SW 1271 (cell line): ENCODE measurements around the gene ZC3H8.

Experiments
- DNase-seq, 2 experiments: peaks; one replicate each; lab custom pipeline; 2025; lab: John Stamatoyannopoulos, UW

The ZC3H8 gene

DNA sequence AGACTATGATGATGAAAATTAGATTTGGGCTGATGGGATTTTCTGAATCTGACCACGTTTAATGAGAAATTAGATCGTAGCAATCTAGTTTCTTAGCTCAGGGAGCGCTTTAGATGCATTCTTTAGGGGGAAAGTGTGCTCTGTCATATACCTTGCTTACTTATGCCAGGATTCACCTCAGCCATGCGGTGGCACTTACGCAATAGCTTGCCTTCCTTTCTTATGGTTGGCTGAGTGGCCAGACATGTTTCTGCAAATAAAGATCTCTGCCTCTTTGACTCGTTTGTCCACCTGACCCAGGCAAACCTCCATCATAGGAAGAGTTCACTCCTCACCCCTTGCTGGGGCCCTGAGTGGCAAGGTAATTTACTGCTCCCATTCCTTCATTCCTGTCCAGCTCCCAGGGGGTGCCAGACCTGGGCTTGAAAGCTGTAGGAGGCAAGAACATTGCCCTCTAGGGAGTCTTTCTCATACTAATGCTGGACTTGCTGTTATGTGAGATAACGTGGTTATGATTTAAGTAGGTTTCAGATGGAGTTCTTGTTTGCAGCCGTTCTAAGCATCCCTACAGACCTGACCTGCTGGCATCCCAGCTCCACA, 59.6 kb downstream of the ZC3H8 start:
- no peak for DNase-seq

DNA sequence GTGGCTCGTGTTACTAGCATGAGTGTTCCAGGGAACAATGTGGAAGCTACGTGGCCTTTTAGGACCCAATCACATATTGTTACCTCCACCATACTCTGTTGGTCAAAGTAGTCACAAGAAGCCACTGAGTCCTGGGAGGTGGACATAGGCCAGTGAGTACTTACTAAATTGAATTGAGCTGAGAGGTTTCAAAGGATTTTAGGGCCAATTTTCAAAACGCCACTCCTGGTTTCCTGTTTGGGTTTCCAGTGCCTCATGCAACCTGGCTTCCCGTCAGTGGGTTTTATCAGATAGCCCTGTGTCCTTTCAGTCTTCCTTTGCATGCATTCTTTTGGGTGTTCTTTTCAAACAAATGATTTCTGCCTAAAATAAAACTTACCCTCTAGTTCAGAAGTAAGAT, 60.4 kb downstream of the ZC3H8 start:
- DNase-seq, result no peak

DNA sequence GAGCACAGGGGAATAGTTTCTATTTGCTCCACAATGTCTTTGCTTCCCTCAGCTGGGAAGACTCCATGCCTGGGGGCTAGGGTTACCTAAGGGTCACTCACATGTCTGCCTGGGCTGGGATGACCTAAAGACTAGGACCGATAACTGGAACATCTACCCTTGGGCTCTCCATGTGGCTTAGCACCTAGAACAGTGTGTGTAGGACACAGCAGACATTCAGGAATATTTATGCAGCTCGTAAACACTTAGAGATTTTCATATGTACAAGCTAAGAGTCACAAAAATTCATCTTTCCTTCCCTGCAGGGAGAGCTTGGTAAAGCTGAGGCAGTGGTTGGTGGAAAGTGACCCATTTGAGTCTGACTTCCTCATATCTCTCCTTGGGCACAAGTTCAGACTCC, 60.8 kb downstream of the ZC3H8 start:
- DNase-seq, result no peak

GRCh38 chr2:112189001-112189556, 65.8 kb downstream of the ZC3H8 start:
- DNase-seq, result no peak

DNA sequence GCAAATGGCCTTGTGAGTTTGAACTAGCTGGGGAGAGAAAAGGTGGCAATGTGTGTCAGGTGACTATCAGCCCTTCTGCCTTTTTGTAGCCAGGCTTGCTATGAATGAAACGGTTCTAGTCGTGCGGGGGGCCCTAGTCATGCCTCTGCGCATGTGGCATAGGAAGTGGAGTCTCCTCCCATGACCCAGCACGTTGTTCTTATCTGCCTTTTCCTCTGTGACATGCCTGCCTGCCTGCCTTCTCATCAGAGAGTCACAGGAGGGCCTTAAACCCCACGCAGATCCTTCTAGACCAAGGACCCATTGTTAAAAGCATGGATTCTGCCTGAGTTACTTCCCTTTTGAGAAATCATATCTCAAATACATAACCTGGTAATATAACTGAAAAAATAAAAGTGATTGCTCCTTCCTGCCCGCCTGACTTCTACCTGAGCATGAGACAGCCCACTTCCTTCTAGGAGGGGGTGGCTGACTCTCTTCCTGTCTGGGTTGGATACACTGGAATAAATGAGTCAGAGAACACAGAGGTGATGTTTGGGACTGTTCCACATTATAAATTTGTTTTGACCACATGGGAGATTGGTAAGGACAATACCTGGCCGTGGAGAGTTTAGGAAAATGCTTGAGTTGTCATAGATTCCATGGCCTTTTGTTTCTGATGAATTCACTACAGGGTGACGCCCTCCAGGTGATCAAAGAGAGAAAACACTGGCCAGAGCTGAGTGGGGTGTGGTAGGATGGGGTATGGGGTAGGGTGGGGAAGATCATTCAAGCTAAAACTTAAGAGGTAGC, 66.8 kb downstream of the ZC3H8 start:
- DNase-seq, result no peak

DNA sequence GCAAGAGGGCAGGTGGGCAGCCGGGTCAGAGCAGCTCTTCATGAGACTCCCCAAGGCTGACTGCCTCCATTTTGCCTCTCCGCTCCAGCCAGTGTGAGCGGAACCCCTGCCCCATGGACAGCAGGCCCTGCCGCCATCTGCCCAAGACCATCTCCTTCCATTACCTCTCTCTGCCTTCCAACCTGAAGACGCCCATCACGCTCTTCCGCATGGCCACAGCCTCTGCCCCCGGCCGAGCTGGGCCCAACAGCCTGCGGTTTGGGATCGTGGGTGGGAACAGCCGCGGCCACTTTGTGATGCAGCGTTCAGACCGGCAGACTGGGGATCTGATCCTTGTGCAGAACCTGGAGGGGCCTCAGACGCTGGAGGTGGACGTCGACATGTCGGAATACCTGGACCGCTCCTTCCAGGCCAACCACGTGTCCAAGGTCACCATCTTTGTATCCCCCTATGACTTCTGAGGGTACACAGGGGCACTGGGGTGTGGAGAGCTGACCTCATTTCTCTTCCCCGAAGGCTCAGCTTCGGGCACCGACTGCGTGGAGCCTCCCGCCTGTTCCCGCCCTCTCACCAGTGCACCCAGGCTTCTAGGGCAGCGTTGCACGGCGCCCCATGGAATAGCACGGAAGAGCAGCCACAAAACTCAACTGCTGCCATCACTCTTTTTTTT, 67.7 kb downstream of the ZC3H8 start:
- no peak for DNase-seq

GRCh38 chr2:112185131-112185530, 69.7 kb downstream of the ZC3H8 start:
- no peak for DNase-seq

DNA sequence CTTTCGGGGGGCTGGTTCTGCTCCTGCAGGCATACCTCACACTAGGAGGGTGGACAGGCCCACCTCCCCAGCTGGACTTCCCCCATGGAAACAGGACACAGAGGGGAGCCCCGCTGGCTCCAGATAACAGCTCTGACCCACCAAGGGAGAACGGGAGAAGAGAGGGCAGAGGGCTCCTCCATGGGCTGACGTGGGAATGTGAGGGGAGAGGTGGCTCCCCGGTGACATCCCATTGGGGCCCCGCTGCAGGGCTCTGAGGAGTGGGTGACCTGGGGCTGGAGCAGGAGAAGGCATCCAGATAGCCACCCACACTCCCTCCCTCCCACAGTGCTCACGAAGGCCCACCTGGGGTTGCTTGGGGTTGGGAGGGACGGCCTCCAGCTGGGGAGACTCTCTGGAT, 70.7 kb downstream of the ZC3H8 start:
- no peak for DNase-seq

DNA sequence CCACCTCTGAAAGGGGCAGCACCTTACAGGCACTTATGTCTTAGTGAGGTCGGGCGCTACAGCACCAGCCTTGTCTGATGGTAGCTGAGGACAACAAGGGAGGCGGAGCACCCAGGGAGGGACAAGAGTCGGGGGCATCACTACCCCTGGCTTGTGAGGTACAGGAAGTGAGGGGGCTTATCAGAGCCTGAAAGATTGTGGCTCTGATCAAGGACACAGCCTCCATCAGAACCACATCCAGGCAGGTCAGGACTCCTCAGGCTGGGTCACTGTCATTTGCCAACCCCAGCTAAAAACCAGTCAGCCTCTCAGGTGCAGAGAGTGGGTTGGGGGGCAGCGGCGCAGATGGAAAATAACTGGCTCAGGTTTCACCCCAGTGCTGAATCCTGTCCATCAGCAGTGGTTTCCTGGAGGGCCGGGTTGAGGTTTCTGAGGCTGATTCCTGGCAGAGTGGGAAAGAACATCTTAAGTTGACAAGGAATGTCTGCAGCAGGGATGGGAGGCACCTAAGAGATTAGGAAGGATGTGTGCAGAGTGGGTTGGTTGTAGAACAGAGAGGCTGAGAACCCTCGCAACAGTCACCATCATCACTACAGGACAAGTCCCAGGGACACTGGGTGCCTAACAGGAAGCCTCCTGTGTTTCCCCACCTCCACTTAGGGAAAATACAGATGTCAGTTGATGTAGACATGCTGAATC, 71.4 kb downstream of the ZC3H8 start:
- no peak for DNase-seq

DNA sequence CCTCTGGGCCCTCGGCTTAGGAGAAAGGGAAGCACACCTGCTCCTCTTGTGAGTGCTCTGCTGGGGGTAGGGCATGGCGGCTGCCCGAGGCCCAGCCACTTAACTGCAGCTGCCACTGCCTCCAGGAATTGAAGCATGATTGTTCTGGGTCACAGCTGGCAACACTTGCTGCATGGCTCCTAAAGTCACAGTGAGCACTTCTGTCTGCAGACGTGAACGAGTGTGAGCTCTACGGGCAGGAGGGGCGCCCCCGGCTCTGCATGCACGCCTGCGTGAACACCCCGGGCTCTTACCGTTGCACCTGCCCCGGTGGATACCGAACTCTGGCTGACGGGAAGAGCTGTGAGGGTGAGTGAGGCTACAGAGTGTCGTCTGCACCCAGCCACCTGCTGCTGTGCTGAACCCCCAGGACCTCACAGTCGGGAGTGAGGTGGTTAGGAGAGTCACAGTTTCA, 72.2 kb downstream of the ZC3H8 start:
- no peak for DNase-seq

DNA sequence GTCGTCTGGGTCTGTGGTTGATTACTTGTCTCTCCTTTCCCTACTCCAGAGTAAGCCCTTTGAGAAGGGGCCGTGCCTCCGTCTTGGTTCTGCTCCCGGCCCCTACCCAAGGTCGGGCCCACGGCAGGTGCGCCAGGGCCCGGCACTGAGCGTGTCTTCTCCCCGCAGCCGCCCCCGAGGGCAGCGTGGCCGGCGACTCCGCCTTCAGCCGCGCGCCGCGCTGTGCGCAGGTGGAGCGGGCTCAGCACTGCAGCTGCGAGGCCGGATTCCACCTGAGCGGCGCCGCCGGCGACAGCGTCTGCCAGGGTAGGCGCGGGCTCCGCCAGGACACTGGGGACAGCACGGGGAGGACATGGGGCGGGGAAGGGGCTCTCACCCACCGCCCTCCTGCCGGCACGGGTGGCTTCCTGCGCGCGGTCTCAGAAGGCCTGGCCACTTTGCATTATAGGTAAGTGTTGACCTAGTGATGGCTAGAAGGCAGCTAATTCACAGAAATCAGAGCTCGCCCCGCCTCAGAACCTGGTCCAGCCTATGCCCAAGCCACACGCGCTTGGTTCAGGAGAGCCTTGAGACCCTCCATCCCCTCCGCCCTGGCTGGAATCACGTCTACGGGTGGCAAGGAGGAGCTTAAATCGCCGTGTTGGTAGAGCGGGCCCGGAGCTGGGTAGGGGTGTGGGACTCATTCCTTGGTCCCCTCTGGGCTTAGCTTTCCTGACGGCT, 73.1 kb downstream of the ZC3H8 start:
- DNase-seq, result no peak

DNA sequence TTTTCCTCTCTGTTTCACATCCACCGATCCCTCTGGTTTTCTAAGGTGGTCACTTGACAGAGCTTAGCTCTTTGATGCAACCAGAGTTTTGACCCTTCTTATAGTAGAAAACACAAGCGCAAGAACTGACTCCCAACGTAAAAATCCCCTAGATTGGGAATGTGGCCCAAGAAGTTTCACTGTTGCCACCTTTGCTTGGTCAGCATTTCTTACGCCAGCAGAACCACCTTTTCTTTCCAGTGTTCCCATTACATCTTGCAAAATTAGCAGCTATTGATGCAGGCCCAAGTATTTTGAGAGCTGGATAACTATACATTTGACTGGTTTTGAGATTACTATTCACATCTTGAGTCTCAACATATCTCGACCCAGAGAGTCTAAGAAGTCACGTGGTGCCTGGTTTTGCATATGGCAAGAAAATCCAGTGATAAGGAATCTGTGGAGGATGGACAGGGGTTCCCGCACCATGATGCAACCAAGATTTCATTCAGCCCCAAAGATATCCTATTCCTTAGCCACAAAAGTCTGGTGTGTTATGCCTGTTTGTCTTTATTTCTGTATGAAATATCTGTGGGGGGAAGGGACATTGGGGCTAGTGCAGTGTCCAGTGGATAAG, 78.8 kb downstream of the ZC3H8 start:
- DNase-seq, result no peak

GRCh38 chr2:112175333-112175732, 79.5 kb downstream of the ZC3H8 start:
- DNase-seq, result no peak

DNA sequence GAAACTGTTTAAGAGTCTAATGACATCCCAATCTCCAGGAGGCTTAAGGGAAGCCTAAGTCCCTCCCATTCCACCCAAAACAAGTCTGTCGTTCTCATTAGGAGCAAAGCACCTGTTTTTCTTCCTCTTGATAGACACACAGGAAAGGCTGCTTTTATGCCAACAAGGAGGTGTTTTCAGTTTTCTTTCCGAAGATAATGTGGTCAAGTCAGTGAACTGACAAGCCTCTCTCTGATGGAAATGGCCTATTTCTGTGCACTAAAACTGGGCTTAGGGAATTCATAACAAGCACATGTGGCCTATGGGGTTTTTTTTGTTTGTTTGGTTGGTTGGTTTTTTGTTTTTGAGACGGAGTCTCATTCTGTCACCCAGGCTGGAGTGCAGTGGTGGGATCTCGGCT, 80.5 kb downstream of the ZC3H8 start:
- no peak for DNase-seq

DNA sequence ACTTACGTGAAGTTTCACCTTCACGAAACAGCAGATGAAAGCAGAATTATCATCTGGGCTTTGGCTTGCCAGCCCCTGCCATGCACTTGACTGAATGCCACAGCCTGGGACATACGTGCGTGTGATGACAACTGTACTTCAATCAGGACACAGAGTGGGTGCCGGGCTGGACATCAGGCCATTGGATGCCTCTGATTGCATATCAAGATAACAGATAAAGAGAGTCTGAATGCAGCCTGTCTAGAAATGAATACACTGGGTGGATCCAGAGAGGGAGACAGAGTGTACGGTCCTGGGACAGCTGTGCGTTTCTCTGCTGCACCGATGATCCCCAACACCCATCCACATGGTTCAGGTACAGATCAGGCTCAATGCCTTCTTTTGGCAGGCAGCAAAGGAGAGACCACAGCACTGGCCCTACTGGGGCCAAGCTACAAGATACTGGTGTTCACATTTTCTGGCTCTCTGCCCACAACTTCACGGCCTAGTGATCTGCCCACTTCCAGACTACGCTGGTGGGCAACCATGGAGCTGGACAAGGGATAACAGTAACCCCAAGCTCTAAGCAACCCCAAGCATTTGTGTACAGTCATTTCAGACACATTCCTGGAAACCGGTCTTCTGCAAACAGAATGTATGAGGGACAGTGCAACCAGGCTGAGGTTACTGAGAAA, 81.1 kb downstream of the ZC3H8 start:
- no peak for DNase-seq

- DNase-seq, result no peak
Measured at GRCh38 chr2:112170495-112170894, 84.3 kb downstream of the ZC3H8 start.

DNA sequence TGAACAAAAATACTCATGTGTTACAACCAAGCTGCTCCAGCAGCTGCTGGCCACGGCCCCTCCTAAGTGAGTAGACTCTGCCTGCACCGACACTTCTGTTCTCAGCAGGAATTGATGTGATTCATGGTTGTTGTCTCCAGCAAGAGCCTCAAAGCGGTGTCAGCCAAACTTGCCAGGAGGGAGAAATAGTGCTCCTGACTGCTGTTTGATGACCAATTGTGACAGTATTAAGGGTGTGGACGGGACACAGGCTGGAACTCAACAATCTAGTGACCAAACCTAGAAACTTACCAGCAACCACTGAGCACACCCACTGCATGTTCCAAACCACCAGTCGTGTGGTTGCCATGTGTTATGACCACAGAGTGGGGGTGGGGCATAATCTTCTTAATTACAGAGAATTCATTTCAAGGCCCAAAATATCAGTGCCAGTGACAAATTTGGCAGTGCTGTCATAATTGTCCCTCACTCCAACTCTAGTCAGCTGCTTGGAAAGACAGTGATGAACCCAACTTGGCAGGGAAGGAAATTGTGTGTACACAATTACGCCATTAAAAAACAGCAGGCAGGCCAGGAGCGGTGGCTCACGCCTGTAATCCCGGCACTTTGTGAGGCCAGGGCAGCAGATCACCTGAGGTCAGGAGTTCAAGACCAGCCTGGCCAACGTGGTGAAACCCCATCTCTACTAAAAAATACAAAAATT, 86.3 kb downstream of the ZC3H8 start:
- DNase-seq, result no peak

DNA sequence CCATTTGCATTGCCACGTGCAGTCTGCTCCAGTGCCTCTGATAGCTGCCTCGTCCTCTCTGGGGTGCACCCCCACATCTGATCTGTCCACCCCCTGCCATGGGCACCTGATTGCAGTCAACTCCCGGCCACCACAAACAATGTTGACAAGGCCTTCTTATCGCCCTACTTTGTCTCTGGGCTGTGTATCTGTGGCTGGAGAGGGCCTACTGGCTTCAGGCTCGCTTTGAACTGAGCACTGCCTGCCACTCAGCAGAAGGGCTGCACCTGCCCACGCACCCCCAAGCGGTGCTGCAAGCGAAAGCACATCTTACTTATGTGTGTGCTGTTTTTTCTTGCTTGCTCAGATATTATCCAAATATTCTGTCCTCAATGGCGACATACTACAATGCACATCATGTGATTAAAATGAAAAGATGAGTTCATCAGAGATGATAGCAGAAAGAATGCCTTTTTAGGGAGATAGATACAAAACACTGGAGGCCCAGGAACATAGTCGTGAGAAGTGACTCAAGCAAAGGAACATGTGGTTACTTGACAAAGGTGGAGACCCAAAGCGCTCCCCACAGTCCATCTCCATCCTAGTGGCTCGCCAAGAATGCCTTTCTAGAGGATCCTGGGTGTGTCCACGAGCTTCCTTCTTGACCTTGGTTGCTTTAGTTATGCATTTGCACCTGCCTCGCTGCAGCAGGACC, 87.9 kb downstream of the ZC3H8 start:
- no peak for DNase-seq

GRCh38 chr2:112165296-112165695, 89.5 kb downstream of the ZC3H8 start:
- no peak for DNase-seq
